Iris pigment epithelial cell (primary cell): ENCODE results near the gene WNT9B.

ENCODE experiments used
- DNase-seq: peaks from one replicate; pipeline ENCODE4 v3.0.0-alpha.2; 2011; ENCODE audit warnings: low read depth

The WNT9B gene

GRCh38 chr17:46884552-46884951 lies 33.2 kb downstream of the WNT9B start:
- DNase-seq, result no peak

- no peak for DNase-seq
Observed at GRCh38 chr17:46885415-46886309, 34.3 kb downstream of the WNT9B start.

- DNase-seq, result no peak
Observed at GRCh38 chr17:46886310-46886663, 34.9 kb downstream of the WNT9B start.

GRCh38 chr17:46887717-46888116 lies 36.3 kb downstream of the WNT9B start:
- DNase-seq, result no peak

GRCh38 chr17:46888727-46889126 lies 37.3 kb downstream of the WNT9B start:
- no peak for DNase-seq

- no peak for DNase-seq
Observed at GRCh38 chr17:46889519-46889918, 38.1 kb downstream of the WNT9B start.

- DNase-seq, result no peak
Observed at GRCh38 chr17:46889992-46890564, 38.7 kb downstream of the WNT9B start.

- DNase-seq, result no peak
Observed at GRCh38 chr17:46890638-46891037, 39.3 kb downstream of the WNT9B start.

GRCh38 chr17:46892192-46892703 lies 40.9 kb downstream of the WNT9B start:
- DNase-seq, result no peak

GRCh38 chr17:46894024-46894423 lies 42.6 kb downstream of the WNT9B start:
- DNase-seq, result no peak

GRCh38 chr17:46894476-46895151 lies 43.2 kb downstream of the WNT9B start:
- no peak for DNase-seq

- DNase-seq, result no peak
Observed at GRCh38 chr17:46895171-46895570, 43.8 kb downstream of the WNT9B start.

- DNase-seq, result no peak
Observed at GRCh38 chr17:46896991-46897390, 45.6 kb downstream of the WNT9B start.

GRCh38 chr17:46898364-46898763 lies 47.0 kb downstream of the WNT9B start:
- no peak for DNase-seq

GRCh38 chr17:46898860-46899259 lies 47.5 kb downstream of the WNT9B start:
- DNase-seq, result no peak

GRCh38 chr17:46901291-46901690 lies 49.9 kb downstream of the WNT9B start:
- no peak for DNase-seq

GRCh38 chr17:46903762-46904672 lies 52.6 kb downstream of the WNT9B start:
- no peak for DNase-seq

GRCh38 chr17:46908068-46908737 lies 56.8 kb downstream of the WNT9B start:
- no peak for DNase-seq

GRCh38 chr17:46910179-46910927 lies 59.0 kb downstream of the WNT9B start:
- DNase-seq, result no peak

- DNase-seq, result no peak
Observed at GRCh38 chr17:46911311-46911710, 59.9 kb downstream of the WNT9B start.

GRCh38 chr17:46915596-46915995 lies 64.2 kb downstream of the WNT9B start:
- no peak for DNase-seq
